HEK293 (cell line): ENCODE data around the gene SUPT5H.

Experiments
- CTCF ChIA-PET: fragments of 350-600 bp; formaldehyde crosslinking; extraction: SDS; loops from one replicate; lab custom pipeline; 2021; ENCODE audit warnings: antibody characterized with exemption; lab: Yijun Ruan, JAX
- POLR2A ChIA-PET: fragments of 300-600 bp; formaldehyde crosslinking; extraction: SDS; loops from one replicate; lab custom pipeline; 2020; ENCODE audit warnings: antibody characterized with exemption, inconsistent platforms; lab: Yijun Ruan, JAX
- H3K27ac ChIP-seq: fragments of 200-500 bp; sonication (Bioruptor generic); 2 replicates; pipeline ENCODE4 v1.5.1; 2014; ENCODE audit warnings: low read depth, low read length, control low read depth, inconsistent platforms; ENCODE audit errors: extremely low read depth
- H3K36me3 ChIP-seq, 2 experiments: fragments of 200-500 bp in 1 of 2; sonication (Bioruptor generic) in 1 of 2; 1 replicate in 1 of 2; 2 replicates in 1 of 2; pipeline ENCODE4 v1.5.1; 2014 to 2017; ENCODE audit warnings: inconsistent platforms in 2 of 2, low read length in 2 of 2; ENCODE audit not compliant: control insufficient read depth in 2 of 2, insufficient read depth in 1 of 2
- H3K4me1 ChIP-seq: fragments of 200-500 bp; sonication (Bioruptor generic); 2 replicates; pipeline ENCODE4 v1.5.1; 2014; ENCODE audit warnings: mild to moderate bottlenecking, low read length, inconsistent platforms; ENCODE audit not compliant: control insufficient read depth, insufficient read depth
- H3K4me3 ChIP-seq: 2 replicates; pipeline ENCODE4 v1.5.1; 2011; ENCODE audit warnings: low read depth, mild to moderate bottlenecking, control low read depth, low read length, moderate library complexity
- H3K9me3 ChIP-seq: fragments of 200-500 bp; sonication (Bioruptor generic); 2 replicates; pipeline ENCODE4 v1.5.1; 2014; ENCODE audit warnings: low read depth, low read length, inconsistent platforms; ENCODE audit not compliant: control insufficient read depth, insufficient read depth
- BCL11A ChIP-seq: fragments of 450-650 bp; formaldehyde crosslinking; IDR thresholded peaks from 2 replicates; pipeline ENCODE4 v1.5.1; 2016; ENCODE audit warnings: low read depth, missing biosample characterization, missing genetic modification characterization
- CTCF ChIP-seq: fragments of 450-650 bp; formaldehyde crosslinking; IDR thresholded peaks from 2 replicates; pipeline ENCODE4 v1.5.1; 2016; ENCODE audit warnings: missing biosample characterization, missing genetic modification characterization
- KLF7 ChIP-seq: fragments of 450-650 bp; formaldehyde crosslinking; IDR thresholded peaks from 2 replicates; pipeline ENCODE4 v1.5.1; 2016; ENCODE audit warnings: missing biosample characterization, missing genetic modification characterization, borderline replicate concordance
- OVOL3 ChIP-seq: fragments of 450-650 bp; formaldehyde crosslinking; IDR thresholded peaks from 2 replicates; pipeline ENCODE4 v1.5.1; 2016; ENCODE audit warnings: missing biosample characterization, missing genetic modification characterization
- PRDM10 ChIP-seq: fragments of 450-650 bp; formaldehyde crosslinking; IDR thresholded peaks from 2 replicates; pipeline ENCODE4 v1.5.1; 2016; ENCODE audit warnings: missing biosample characterization, missing genetic modification characterization
- PRDM4 ChIP-seq: fragments of 450-650 bp; formaldehyde crosslinking; IDR thresholded peaks from 2 replicates; pipeline ENCODE4 v1.5.1; 2017; ENCODE audit warnings: missing biosample characterization, missing genetic modification characterization
- SCRT2 ChIP-seq: fragments of 450-650 bp; formaldehyde crosslinking; IDR thresholded peaks from 2 replicates; pipeline ENCODE4 v1.5.1; 2016; ENCODE audit warnings: missing biosample characterization, missing genetic modification characterization
- ZBTB1 ChIP-seq: fragments of 450-650 bp; formaldehyde crosslinking; IDR thresholded peaks from 2 replicates; pipeline ENCODE4 v1.5.1; 2016; ENCODE audit warnings: missing biosample characterization, missing genetic modification characterization
- ZBTB11 ChIP-seq: fragments of 450-650 bp; formaldehyde crosslinking; conservative IDR thresholded peaks from 2 replicates; pipeline ENCODE4 v1.5.1; 2016; ENCODE audit warnings: low read depth, missing biosample characterization, missing genetic modification characterization
- ZEB2 ChIP-seq: fragments of 450-650 bp; formaldehyde crosslinking; IDR thresholded peaks from 2 replicates; pipeline ENCODE4 v1.5.1; 2016; ENCODE audit warnings: missing biosample characterization, missing genetic modification characterization
- ZNF146 ChIP-seq: fragments of 450-650 bp; formaldehyde crosslinking; IDR thresholded peaks from 2 replicates; pipeline ENCODE4 v1.5.1; 2016; ENCODE audit warnings: missing biosample characterization, missing genetic modification characterization
- ZNF157 ChIP-seq: fragments of 450-650 bp; formaldehyde crosslinking; IDR thresholded peaks from 2 replicates; pipeline ENCODE4 v1.5.1; 2016; ENCODE audit warnings: missing biosample characterization, missing genetic modification characterization
- ZNF169 ChIP-seq: fragments of 450-650 bp; formaldehyde crosslinking; IDR thresholded peaks from 2 replicates; pipeline ENCODE4 v1.5.1; 2016; ENCODE audit warnings: missing biosample characterization, missing genetic modification characterization
- ZNF37A ChIP-seq: fragments of 450-650 bp; IDR thresholded peaks from 2 replicates; pipeline ENCODE4 v1.5.1; 2018; ENCODE audit warnings: missing biosample characterization, missing genetic modification characterization
- ZNF521 ChIP-seq: fragments of 450-650 bp; formaldehyde crosslinking; IDR thresholded peaks from 2 replicates; pipeline ENCODE4 v1.5.1; 2017; ENCODE audit warnings: missing biosample characterization, mild to moderate bottlenecking, missing genetic modification characterization
- ZNF639 ChIP-seq: fragments of 450-650 bp; formaldehyde crosslinking; IDR thresholded peaks from 2 replicates; pipeline ENCODE4 v1.5.1; 2016; ENCODE audit warnings: missing biosample characterization, missing genetic modification characterization
- ZNF843 ChIP-seq: fragments of 450-650 bp; formaldehyde crosslinking; IDR thresholded peaks from 2 replicates; pipeline ENCODE4 v1.5.1; 2016; ENCODE audit warnings: missing biosample characterization, missing genetic modification characterization

The SUPT5H gene

GRCh38 chr19:39434123-39435076 lies 11.0 kb upstream of the SUPT5H start:
- TF ChIP-seq SCRT2 (tag by site-specific recombination) = no peak
- TF ChIP-seq PRDM4 (tag by site-specific recombination) = no peak
- peak; percentile 71 for TF ChIP-seq PRDM10 (tag by site-specific recombination)
- no peak for TF ChIP-seq ZEB2 (tag by site-specific recombination)
- no peak for TF ChIP-seq ZNF169 (tag by site-specific recombination)
- no peak for TF ChIP-seq ZBTB1 (tag by site-specific recombination)
- no peak for TF ChIP-seq ZNF521
- H3K4me3 ChIP-seq = peak overlapping the region; percentile 79
- H3K4me1 ChIP-seq = peaks cover 30% of the 10 kb centered on the region
- H3K36me3 ChIP-seq = peaks cover 32 to 43% of the 10 kb centered on the region in 2 experiments
- POLR2A ChIA-PET = interaction anchor here (0.7 to 3.4 kb wide), 29 partner anchors 11 to 816 kb away, joined by 3 to 255 read pairs (median 14); partner anchors contain the start of genes DLL3, DYRK1B, EID2 and EID2B
- H3K27ac ChIP-seq = peak overlapping the region; percentile 100
- H3K9me3 ChIP-seq = no peaks in the 10 kb centered on the region
- CTCF ChIA-PET = interaction anchor here (0.6 to 2.0 kb wide), 14 partner anchors 20 to 504 kb away, joined by 3 to 19 read pairs (median 4); partner anchors contain the start of genes EID2, EID2B, MRPS12 and SARS2

GRCh38 chr19:39435499-39436349 lies 9.7 kb upstream of the SUPT5H start, which contains the start of gene RPS16:
Gene RPS16 (minus strand): TSS chr19:39435949. CDS start chr19:39435895, 54 bp downstream.
- H3K27ac ChIP-seq = peak within 1 kb of the TSS; percentile 100
- H3K4me3 ChIP-seq = peak within 1 kb of the TSS; percentile 79
- peaks cover 29% of the 10 kb centered on the region for H3K4me1 ChIP-seq
- CTCF ChIA-PET = interaction anchor here (0.6 to 2.0 kb wide), 18 partner anchors 16 to 505 kb away, joined by 3 to 19 read pairs (median 4); partner anchors contain the start of genes DLL3, EID2, EID2B and MRPS12
- H3K9me3 ChIP-seq = no peaks in the 10 kb centered on the region
- peaks cover 32 to 43% of the 10 kb centered on the region in 2 experiments for H3K36me3 ChIP-seq
- POLR2A ChIA-PET = interaction anchor here (0.6 to 2.7 kb wide), 118 partner anchors 12 to 1343 kb away, joined by 3 to 255 read pairs (median 5); partner anchors contain the start of genes ACTN4, BLVRB, C19orf47 and COQ8B
- TF ChIP-seq ZNF639 (tag by site-specific recombination) = peak; percentile 87
- peak; percentile 79 for TF ChIP-seq BCL11A (tag by site-specific recombination)
- TF ChIP-seq ZBTB11 (tag by site-specific recombination) = peak; percentile 92
- 0 out of 2 replicates have a peak, but pooled peaks have one; percentile 66 for TF ChIP-seq KLF7
- peak; percentile 36; the same call in 1 of the 2 replicates for TF ChIP-seq ZNF146 (tag by site-specific recombination)
- no peak for TF ChIP-seq ZNF37A (tag by site-specific recombination)
- peak; percentile 32; the same call in 1 of the 2 replicates for TF ChIP-seq ZNF157 (tag by site-specific recombination)
- peak; percentile 73 for TF ChIP-seq ZNF843 (tag by site-specific recombination)
- peak; percentile 88; the same call in 1 of the 2 replicates for TF ChIP-seq OVOL3
- peak; percentile 70; the same call in 1 of the 2 replicates for TF ChIP-seq CTCF (tag by site-specific recombination)
